ENCODE measurements around the gene KIF23. TPM values are rescaled to one million over a fixed set of nuclear protein-coding genes. Genes with fewer than 3 reads are reported as not detected.

The KIF23 gene
- total RNA-seq, 2 donors from 2014 or later, result 2.6 to 7.4 TPM

DNA sequence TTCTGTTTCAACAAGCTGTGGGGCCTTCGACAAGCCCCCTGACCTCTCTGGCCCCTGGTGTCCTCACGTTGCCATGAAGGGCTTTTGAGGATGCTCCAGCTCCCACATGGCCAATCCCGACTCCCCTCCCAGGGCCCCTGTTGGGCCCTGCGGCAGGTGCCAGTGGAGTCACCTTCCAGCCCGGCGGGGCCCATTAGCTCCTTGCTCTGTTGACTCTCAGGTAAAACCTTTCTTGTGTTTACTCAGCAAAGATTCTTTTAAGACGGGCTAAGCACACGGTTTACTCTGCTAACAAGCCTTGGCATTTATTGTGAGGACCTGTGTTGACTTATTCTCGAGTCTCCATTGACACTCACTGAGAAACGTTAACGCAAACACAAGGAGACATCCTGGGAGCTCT lies 53.5 kb downstream of the KIF23 start:
- H3K27ac ChIP-seq, result peak overlapping the region; percentile 56 to 70
- no peak overlapping the region for H3K4me3 ChIP-seq
- no peaks in the 10 kb centered on the region for H3K36me3 ChIP-seq
- H3K4me1 ChIP-seq (replicated peaks), result peaks cover 11% of the 10 kb centered on the region
- 37% methylated on average over 9 of the region's 11 CpGs for WGBS
- TF ChIP-seq POLR2AphosphoS5 (IDR thresholded peaks at IDR 0.05), result peak; percentile 95
- no peak for TF ChIP-seq POLR2A (IDR thresholded peaks at IDR 0.05)
- H3K9me3 ChIP-seq, result no peaks in the 10 kb centered on the region
- intact Hi-C loops (cut with DNase I), result loop anchor here (5.0 to 10.0 kb wide), 2 partner anchors 410 to 627 kb away; partner anchors contain the start of gene TLE3
- peak; percentile 82 for DNase-seq (ENCODE audit: low spot score)
- H3K27me3 ChIP-seq (replicated peaks; ENCODE audit: insufficient read depth), result no peaks in the 10 kb centered on the region

DNA sequence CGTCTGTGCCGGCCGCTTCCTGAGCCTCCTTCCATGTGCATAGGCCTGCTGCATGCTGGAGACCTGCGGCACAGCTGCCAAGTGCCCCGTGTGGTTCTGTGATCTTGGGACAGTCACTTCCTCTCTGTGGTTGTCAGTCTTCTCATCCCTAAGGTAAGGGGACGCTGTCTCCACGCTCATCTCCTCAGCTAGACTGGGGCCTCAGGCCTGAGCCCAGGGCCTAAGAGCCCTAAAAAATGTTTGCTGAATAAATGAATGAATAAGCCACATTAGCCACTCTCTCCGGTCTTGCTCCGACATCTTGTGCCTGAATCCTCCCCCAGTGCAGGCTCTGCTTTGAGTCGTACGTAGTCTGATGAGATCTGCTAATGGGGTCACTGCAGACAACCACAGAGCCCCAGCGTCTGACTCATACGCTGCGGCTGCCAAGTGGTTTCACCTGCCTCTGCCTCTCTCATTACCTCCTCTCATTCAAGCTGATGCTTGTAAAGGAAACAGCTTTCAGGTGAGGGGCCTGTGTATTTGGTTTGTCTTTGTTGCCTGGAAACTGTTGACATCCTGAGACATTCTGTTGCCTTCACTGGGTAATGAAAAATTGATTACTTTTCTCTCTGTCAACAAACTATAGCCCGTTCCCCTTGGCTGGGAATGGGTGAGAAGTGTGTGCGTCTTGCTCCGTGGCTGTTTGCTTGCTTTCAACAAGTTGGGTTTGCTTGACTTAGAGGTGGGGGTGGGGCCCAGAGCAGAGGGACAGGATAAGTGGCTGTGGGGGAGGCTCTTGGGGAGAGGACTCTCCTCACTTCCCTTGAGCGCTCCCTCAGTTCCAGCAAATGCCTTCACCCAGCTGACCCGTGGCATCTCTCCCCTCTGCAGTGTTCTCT lies 54.3 kb downstream of the KIF23 start:
- Histone ChIP-seq H3K36me3 (no peaks in the 10 kb centered on the region), H3K4me3 (no peak overlapping the region), H3K27ac (peak overlapping the region; percentile 56 to 70), H3K4me1 (replicated peaks) (peaks cover 11% of the 10 kb centered on the region), H3K9me3 (no peaks in the 10 kb centered on the region), H3K27me3 (replicated peaks; ENCODE audit: insufficient read depth) (no peaks in the 10 kb centered on the region)
- TF ChIP-seq POLR2A (IDR thresholded peaks at IDR 0.05) (no peak), POLR2AphosphoS5 (IDR thresholded peaks at IDR 0.05) (peak; percentile 70)
- intact Hi-C loops (cut with DNase I), result loop anchor here (5.0 to 10.0 kb wide), 2 partner anchors 411 to 626 kb away; partner anchors contain the start of gene TLE3
- 48% methylated on average over 19 of the region's 19 CpGs for whole genome bisulfite sequencing
- DNase-seq (ENCODE audit: low spot score), result peak; percentile 70

DNA sequence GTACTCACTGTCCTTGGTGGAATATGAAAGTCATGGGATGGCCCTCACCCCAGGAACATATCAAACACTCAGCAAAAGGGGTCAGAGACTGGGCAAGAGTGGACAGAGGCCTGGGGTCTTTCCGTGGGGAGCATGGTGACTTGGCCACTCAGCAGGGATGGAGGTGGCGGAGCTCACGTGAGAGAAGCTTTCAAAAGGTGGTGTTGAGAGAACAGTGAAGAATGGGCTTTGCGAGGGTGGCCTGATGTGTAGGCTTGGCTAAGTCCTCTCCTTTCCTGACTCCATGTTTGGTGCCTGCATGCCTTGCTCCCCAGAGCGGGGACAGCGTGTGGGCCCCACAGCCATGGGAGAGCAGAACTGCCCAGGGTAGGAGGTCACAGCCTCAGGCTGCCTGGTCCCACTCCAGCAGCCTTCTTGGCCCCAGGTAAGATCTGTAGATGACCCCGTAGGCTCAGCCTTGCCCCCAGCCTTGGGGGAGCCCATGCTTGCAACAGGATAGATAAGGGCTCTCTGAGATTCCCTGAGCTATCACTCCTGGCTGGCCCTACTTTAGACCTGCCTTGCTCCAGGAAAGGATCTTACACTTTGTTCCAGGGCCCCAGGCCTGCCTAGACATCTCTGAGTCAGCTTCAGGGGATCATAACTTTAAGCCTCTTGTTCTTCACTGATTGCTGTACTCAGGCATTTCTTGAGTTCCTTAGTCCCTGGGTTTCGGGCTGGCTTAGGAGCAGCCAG lies 55.5 kb downstream of the KIF23 start:
- Histone ChIP-seq H3K4me3 (no peak overlapping the region), H3K36me3 (no peaks in the 10 kb centered on the region), H3K27me3 (replicated peaks; ENCODE audit: insufficient read depth) (no peaks in the 10 kb centered on the region), H3K4me1 (replicated peaks) (peaks cover 11% of the 10 kb centered on the region), H3K9me3 (no peaks in the 10 kb centered on the region), H3K27ac (no peak overlapping the region)
- DNase-seq (ENCODE audit: low spot score), result no peak
- 96% methylated on average over 8 of the region's 8 CpGs for WGBS
- intact Hi-C loops (cut with DNase I), result loop anchor here (5.0 to 10.0 kb wide), 2 partner anchors 412 to 625 kb away; partner anchors contain the start of gene TLE3
- TF ChIP-seq, protein P1, sequence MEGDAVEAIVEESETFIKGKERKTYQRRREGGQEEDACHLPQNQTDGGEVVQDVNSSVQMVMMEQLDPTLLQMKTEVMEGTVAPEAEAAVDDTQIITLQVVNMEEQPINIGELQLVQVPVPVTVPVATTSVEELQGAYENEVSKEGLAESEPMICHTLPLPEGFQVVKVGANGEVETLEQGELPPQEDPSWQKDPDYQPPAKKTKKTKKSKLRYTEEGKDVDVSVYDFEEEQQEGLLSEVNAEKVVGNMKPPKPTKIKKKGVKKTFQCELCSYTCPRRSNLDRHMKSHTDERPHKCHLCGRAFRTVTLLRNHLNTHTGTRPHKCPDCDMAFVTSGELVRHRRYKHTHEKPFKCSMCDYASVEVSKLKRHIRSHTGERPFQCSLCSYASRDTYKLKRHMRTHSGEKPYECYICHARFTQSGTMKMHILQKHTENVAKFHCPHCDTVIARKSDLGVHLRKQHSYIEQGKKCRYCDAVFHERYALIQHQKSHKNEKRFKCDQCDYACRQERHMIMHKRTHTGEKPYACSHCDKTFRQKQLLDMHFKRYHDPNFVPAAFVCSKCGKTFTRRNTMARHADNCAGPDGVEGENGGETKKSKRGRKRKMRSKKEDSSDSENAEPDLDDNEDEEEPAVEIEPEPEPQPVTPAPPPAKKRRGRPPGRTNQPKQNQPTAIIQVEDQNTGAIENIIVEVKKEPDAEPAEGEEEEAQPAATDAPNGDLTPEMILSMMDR (IDR thresholded peaks at IDR 0.05), result no peak
- TF ChIP-seq POLR2A (IDR thresholded peaks at IDR 0.05), result no peak
- no peak for TF ChIP-seq POLR2AphosphoS5 (IDR thresholded peaks at IDR 0.05)

DNA sequence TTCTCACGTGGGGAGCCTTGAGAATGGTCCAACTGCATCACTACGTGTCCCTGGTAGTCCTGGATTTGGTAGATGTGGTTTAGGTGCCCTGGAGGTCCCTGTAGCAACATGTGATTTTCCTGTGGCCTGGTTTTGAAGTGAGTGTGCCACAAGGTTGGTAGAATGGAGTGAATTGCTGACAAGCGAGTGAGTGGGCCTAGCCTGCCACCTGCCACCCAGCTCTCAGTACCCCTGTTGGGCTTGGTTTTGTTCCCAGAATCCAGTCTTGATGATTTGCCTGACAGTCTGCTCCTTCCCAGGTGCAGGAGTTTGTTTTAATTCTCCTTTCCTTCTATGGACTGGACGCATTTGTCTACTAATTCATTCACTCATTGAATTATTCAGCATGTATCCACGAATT lies 57.9 kb downstream of the KIF23 start:
- intact Hi-C loops (cut with DNase I), result no loop called here
- Histone ChIP-seq H3K27me3 (replicated peaks; ENCODE audit: insufficient read depth) (no peaks in the 10 kb centered on the region), H3K4me1 (replicated peaks) (peaks cover 11% of the 10 kb centered on the region), H3K27ac (no peak overlapping the region), H3K36me3 (no peaks in the 10 kb centered on the region), H3K9me3 (no peaks in the 10 kb centered on the region), H3K4me3 (no peak overlapping the region)
- TF ChIP-seq POLR2AphosphoS5 (IDR thresholded peaks at IDR 0.05) (no peak), POLR2A (IDR thresholded peaks at IDR 0.05) (no peak)
- TF ChIP-seq, protein P1 (IDR thresholded peaks at IDR 0.05), result no peak
- DNase-seq (ENCODE audit: low spot score), result no peak
- WGBS, result 92% methylated on average over 5 of the region's 5 CpGs

DNA sequence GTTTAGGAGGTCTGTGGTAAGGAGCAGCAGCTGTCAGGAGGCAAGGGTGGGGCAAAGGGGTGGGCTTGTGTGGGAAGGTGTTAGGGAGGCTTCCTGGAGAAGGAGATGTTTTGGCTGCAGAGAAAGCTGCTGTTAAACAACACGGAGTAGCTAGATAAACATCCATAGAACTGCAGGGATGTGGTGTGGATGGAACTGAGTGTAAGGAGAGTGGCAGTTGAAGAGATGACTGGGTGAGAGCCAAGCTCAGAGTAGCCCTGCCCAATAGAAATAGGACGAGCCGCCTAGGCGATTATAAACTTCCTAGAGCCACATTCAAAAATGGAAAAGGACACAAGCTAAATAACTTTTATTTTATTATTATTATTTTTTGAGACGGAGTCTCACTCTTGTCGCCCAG lies 58.4 kb downstream of the KIF23 start:
- Histone ChIP-seq H3K27me3 (replicated peaks; ENCODE audit: insufficient read depth) (no peaks in the 10 kb centered on the region), H3K4me1 (replicated peaks) (peaks cover 11% of the 10 kb centered on the region), H3K9me3 (no peaks in the 10 kb centered on the region), H3K36me3 (no peaks in the 10 kb centered on the region), H3K27ac (no peak overlapping the region), H3K4me3 (no peak overlapping the region)
- no peak for DNase-seq (ENCODE audit: low spot score)
- 77% methylated on average over 6 of the region's 6 CpGs for WGBS
- intact Hi-C loops (cut with DNase I), result no loop called here
- TF ChIP-seq, protein P1 (IDR thresholded peaks at IDR 0.05), result no peak
- TF ChIP-seq POLR2AphosphoS5 (IDR thresholded peaks at IDR 0.05), result no peak
- TF ChIP-seq POLR2A (IDR thresholded peaks at IDR 0.05), result no peak
